Endothelial cell of hepatic sinusoid (primary cell): Measurements from ENCODE around the gene NFKBIB.
"Not testable (repeated sequence)": the region's sequence is repeated elsewhere in the genome, so short reads cannot be mapped to it uniquely, and the experiment has no call there.

Experiments
- in situ Hi-C: cut with HindIII; loops from 2 replicates; pipeline ENCODE4 v1.10.0; 2017; ENCODE audit warnings: low sequenced_read_pairs

The NFKBIB gene

GRCh38 chr19:38899447-38900201 lies at the start of gene NFKBIB, which contains the start of gene SIRT2:
Gene NFKBIB (plus strand): TSS chr19:38899969. CDS start chr19:38900033, 64 bp downstream.
Gene SIRT2 (minus strand): TSS chr19:38899618. CDS start chr19:38899521, 97 bp downstream.
- in situ Hi-C loops, result loop anchor here (25.0 kb wide), 1 partner anchor 137 kb away; the partner anchor contains the start of gene LGALS7

- in situ Hi-C loops, result no loop called here
Observed at GRCh38 chr19:38850436-38850975, 49.3 kb upstream of the NFKBIB start.

GRCh38 chr19:38850976-38851621 lies 48.7 kb upstream of the NFKBIB start:
- in situ Hi-C loops, result no loop called here

GRCh38 chr19:38851622-38852230 lies 48.0 kb upstream of the NFKBIB start:
- in situ Hi-C loops, result no loop called here

GRCh38 chr19:38852231-38853044 lies 47.3 kb upstream of the NFKBIB start:
- in situ Hi-C loops, result no loop called here

- in situ Hi-C loops, result no loop called here
Observed at GRCh38 chr19:38853214-38853613, 46.6 kb upstream of the NFKBIB start.

GRCh38 chr19:38854961-38855360 lies 44.8 kb upstream of the NFKBIB start:
- in situ Hi-C loops, result not testable (repeated sequence)

- in situ Hi-C loops, result not testable (repeated sequence)
Observed at GRCh38 chr19:38855751-38856150, 44.0 kb upstream of the NFKBIB start.

- in situ Hi-C loops, result no loop called here
Observed at GRCh38 chr19:38856813-38857212, 43.0 kb upstream of the NFKBIB start.

GRCh38 chr19:38859631-38860204 lies 40.1 kb upstream of the NFKBIB start:
- in situ Hi-C loops, result not testable (repeated sequence)

- in situ Hi-C loops, result no loop called here
Observed at GRCh38 chr19:38861368-38861767, 38.4 kb upstream of the NFKBIB start.

- in situ Hi-C loops, result no loop called here
Observed at GRCh38 chr19:38862321-38863059, 37.3 kb upstream of the NFKBIB start.

GRCh38 chr19:38867171-38867780 lies 32.5 kb upstream of the NFKBIB start:
- in situ Hi-C loops, result no loop called here

- in situ Hi-C loops, result no loop called here
Observed at GRCh38 chr19:38868551-38868950, 31.2 kb upstream of the NFKBIB start.

GRCh38 chr19:38869160-38869835 lies 30.5 kb upstream of the NFKBIB start:
- in situ Hi-C loops, result no loop called here

GRCh38 chr19:38869836-38870607 lies 29.7 kb upstream of the NFKBIB start:
- in situ Hi-C loops, result no loop called here

GRCh38 chr19:38870612-38871011 lies 29.2 kb upstream of the NFKBIB start:
- in situ Hi-C loops, result no loop called here

- in situ Hi-C loops, result not testable (repeated sequence)
Observed at GRCh38 chr19:38873400-38873799, 26.4 kb upstream of the NFKBIB start.
